B cell (primary cell): ENCODE results near the gene NFATC2. TPM values are rescaled to one million over a fixed set of nuclear protein-coding genes. Genes with fewer than 3 reads are reported as not detected.

Experiments
- ATAC-seq: fragments of 200-7000 bp; cut with Tn5 transposase; one replicate; pipeline ENCODE4 v1.10.0; 2021; ENCODE audit warnings: low read depth, mild to moderate bottlenecking, moderate number of reproducible peaks, moderate library complexity
- CTCF ChIA-PET: fragments of 350-600 bp; sonication (Branson Sonifier 250); formaldehyde crosslinking; loops from one replicate; lab custom pipeline; 2021; ENCODE audit warnings: antibody characterized with exemption, inconsistent platforms; lab: Charles Lee
- POLR2A ChIA-PET: fragments of 350-600 bp; sonication (Branson Sonifier 250); formaldehyde crosslinking; loops from one replicate; lab custom pipeline; 2021; ENCODE audit warnings: antibody characterized with exemption; lab: Charles Lee
- DNase-seq: peaks from one replicate; pipeline ENCODE4 v3.0.0; 2013
- H2AFZ ChIP-seq: 2 replicates; pipeline ENCODE4 v1.6.1; 2012; ENCODE audit warnings: mild to moderate bottlenecking, low read depth, low read length; ENCODE audit not compliant: insufficient read depth, poor library complexity, severe bottlenecking
- H3K27ac ChIP-seq, 2 donors: 1 replicate in 1 of 2; 2 replicates in 1 of 2; pipeline ENCODE4 v1.5.1; 2012 to 2013; ENCODE audit warnings: low read length in 2 of 2, mild to moderate bottlenecking in 2 of 2, moderate library complexity in 1 of 2
- H3K27me3 ChIP-seq, 4 experiments: fragments of 200-600 bp in 1 of 4; sonication (generic) in 1 of 4; replicated peaks in 1 of 4; 1 replicate in 2 of 4; 2 replicates in 2 of 4; pipeline versions ENCODE4 v1.6.1 to v1.7.0; 2013 to 2016; ENCODE audit warnings: low read length in 3 of 4, mild to moderate bottlenecking in 2 of 4, mixed read lengths in 1 of 4, moderate library complexity in 1 of 4; ENCODE audit not compliant: insufficient read depth in 4 of 4, control insufficient read depth in 3 of 4; ENCODE audit errors: control extremely low read depth in 1 of 4
- H3K36me3 ChIP-seq, 2 experiments: replicated peaks in 1 of 2; 1 replicate in 1 of 2; 2 replicates in 1 of 2; pipeline versions ENCODE4 v1.6.1 to v1.7.1; 2013; ENCODE audit warnings: low read length in 1 of 2; ENCODE audit not compliant: insufficient read depth in 2 of 2, control insufficient read depth in 1 of 2; ENCODE audit errors: control extremely low read depth in 1 of 2, extremely low read depth in 1 of 2
- H3K4me1 ChIP-seq, 2 donors: fragments of 200-600 bp in 1 of 2; sonication (generic) in 1 of 2; 1 replicate in 1 of 2; 2 replicates in 1 of 2; pipeline versions ENCODE4 v1.5.1 to v1.6.1; 2013 to 2017; ENCODE audit warnings: low read length in 2 of 2; ENCODE audit not compliant: control insufficient read depth in 2 of 2, insufficient read depth in 2 of 2
- H3K4me2 ChIP-seq: replicated peaks from 2 replicates; pipeline ENCODE3; 2012; ENCODE audit warnings: mild to moderate bottlenecking, low read depth, low read length; ENCODE audit not compliant: poor library complexity, severe bottlenecking
- H3K4me3 ChIP-seq, 5 experiments: fragments of 200-600 bp in 1 of 5; sonication (generic) in 1 of 5; 1 replicate in 3 of 5; 2 replicates in 2 of 5; pipeline versions ENCODE4 v1.5.1 to v1.7.0; 2011 to 2016; ENCODE audit warnings: low read length in 4 of 5, mild to moderate bottlenecking in 4 of 5, low read depth in 2 of 5, control low read depth in 1 of 5, moderate library complexity in 1 of 5; ENCODE audit not compliant: insufficient read depth in 1 of 5; ENCODE audit errors: control extremely low read depth in 1 of 5, extremely low read depth in 1 of 5
- H3K79me2 ChIP-seq: fragments of 200-600 bp; sonication (generic); one replicate; pipeline ENCODE4 v1.6.0; 2016; ENCODE audit warnings: low read length; ENCODE audit not compliant: control insufficient read depth, insufficient read depth
- H3K9ac ChIP-seq: fragments of 200-600 bp; sonication (generic); 2 replicates; pipeline ENCODE4 v1.6.1; 2017; ENCODE audit warnings: mild to moderate bottlenecking, low read length, moderate library complexity
- H3K9me3 ChIP-seq, 3 donors: one replicate each; pipeline versions ENCODE4 v1.6.1 to v1.7.1; 2013; ENCODE audit warnings: low read length in 2 of 3; ENCODE audit not compliant: control insufficient read depth in 2 of 3, insufficient read depth in 1 of 3; ENCODE audit errors: control extremely low read depth in 1 of 3
- H4K20me1 ChIP-seq: 2 replicates; pipeline ENCODE4 v1.6.0; 2012; ENCODE audit warnings: mild to moderate bottlenecking, low read length; ENCODE audit not compliant: insufficient read depth, control insufficient read depth, poor library complexity, severe bottlenecking
- H3K27ac Mint-ChIP-seq: one replicate; pipeline ENCODE4 v1.8.0; 2021; ENCODE audit warnings: mixed read lengths
- H3K27me3 Mint-ChIP-seq: one replicate; pipeline ENCODE4 v1.8.0; 2021; ENCODE audit warnings: mixed read lengths
- H3K4me1 Mint-ChIP-seq: one replicate; pipeline ENCODE4 v1.8.0; 2021; ENCODE audit warnings: mixed read lengths
- H3K4me3 Mint-ChIP-seq: one replicate; pipeline ENCODE4 v1.8.0; 2021; ENCODE audit warnings: mixed read lengths
- H3K9me3 Mint-ChIP-seq: one replicate; pipeline ENCODE4 v1.8.0; 2022; ENCODE audit warnings: mixed read lengths; ENCODE audit not compliant: insufficient read depth
- EZH2 ChIP-seq: IDR thresholded peaks from 2 replicates; pipeline ENCODE4 v1.6.1; 2012; ENCODE audit warnings: borderline replicate concordance, low read depth, mild to moderate bottlenecking, moderate library complexity, low read length; ENCODE audit not compliant: insufficient read depth, poor library complexity, severe bottlenecking
- WGBS: methylation state at CpG from one replicate; pipeline ENCODE4 v1.1.5; 2013; ENCODE audit warnings: missing lambda C conversion rate; ENCODE audit not compliant: insufficient coverage; 5-methylcytosine and 5-hydroxymethylcytosine counted together
- intact Hi-C: fragments of 100-400 bp; cut with micrococcal nuclease; formaldehyde crosslinking; loops from one replicate; pipeline ENCODE4 v1.10.0; 2022
- polyA plus RNA-seq: library from polyadenylated mRNA; depleted of rRNA; stranded (reverse); fragments of >200 nt; gene quantifications from 2 replicates; pipeline ENCODE4 v1.2.3, GENCODE V29; 2012
- total RNA-seq, 2 donors: library from RNA; stranded (reverse); fragments of 120-200 nt in 1 of 2; gene quantifications; 1 replicate in 1 of 2; 2 replicates in 1 of 2; pipeline versions ENCODE4 v1.2.3 to v1.2.4, GENCODE V29; 2013 to 2022
- TF ChIP-seq, protein P1 (sequence below): fragments of 200-600 bp; IDR thresholded peaks from one replicate; pipeline ENCODE4 v1.8.0; 2022; ENCODE audit warnings: antibody characterized with exemption, mild to moderate bottlenecking

Gene NFATC2
- total and polyA plus RNA-seq, 2 donors (not counting 1 experiment from before 2014, with no cell fraction given), result 10.1 to 38.0 TPM

DNA sequence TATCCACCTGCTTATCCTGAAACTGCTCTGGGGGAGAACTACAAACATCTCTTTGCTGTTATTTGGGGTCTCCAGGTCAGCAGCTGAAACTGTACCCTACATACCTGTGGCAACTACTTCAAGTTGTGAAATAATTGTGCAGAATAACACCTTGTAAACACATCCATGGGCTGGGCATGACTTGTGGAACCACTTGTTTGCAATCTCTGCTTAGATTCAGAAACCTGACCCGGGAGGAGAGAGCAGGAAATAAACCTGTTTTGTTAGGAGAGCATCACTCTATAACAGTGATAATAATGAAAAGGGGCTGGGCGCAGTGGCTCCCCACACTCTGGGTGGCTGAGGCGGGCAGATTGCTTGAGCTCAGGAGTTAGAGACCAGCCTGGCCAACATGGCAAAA lies 183.1 kb downstream of the NFATC2 start:
- Mint-ChIP-seq H3K4me3 (no peak overlapping the region), H3K27me3 (peaks cover 15% of the 10 kb centered on the region), H3K4me1 (no peaks in the 10 kb centered on the region), H3K9me3 (peaks cover 6% of the 10 kb centered on the region), H3K27ac (no peak overlapping the region)
- intact Hi-C loops, result no loop called here
- Histone ChIP-seq H4K20me1 (no peaks in the 10 kb centered on the region), H3K9me3 (peaks cover 0 to 9% (median 5%) of the 10 kb centered on the region in 3 donors), H3K27me3 (peaks cover 0 to 12% (median 0%) of the 10 kb centered on the region in 4 experiments), H2AFZ (no peak overlapping the region), H3K4me3 (no peak overlapping the region), H3K36me3 (no peaks in the 10 kb centered on the region), H3K4me1 (no peaks in the 10 kb centered on the region), H3K79me2 (no peaks in the 10 kb centered on the region), H3K4me2 (no peak overlapping the region), H3K27ac (no peak overlapping the region), H3K9ac (no peak overlapping the region)
- ChIA-PET POLR2A (no interaction called here), CTCF (interaction anchor here (1.1 to 1.4 kb wide), 2 partner anchors 13 to 235 kb away, joined by 4 to 5 read pairs; no protein-coding TSS in a partner anchor)
- no peak for DNase-seq
- ATAC-seq, result no peak
- TF ChIP-seq, protein P1, sequence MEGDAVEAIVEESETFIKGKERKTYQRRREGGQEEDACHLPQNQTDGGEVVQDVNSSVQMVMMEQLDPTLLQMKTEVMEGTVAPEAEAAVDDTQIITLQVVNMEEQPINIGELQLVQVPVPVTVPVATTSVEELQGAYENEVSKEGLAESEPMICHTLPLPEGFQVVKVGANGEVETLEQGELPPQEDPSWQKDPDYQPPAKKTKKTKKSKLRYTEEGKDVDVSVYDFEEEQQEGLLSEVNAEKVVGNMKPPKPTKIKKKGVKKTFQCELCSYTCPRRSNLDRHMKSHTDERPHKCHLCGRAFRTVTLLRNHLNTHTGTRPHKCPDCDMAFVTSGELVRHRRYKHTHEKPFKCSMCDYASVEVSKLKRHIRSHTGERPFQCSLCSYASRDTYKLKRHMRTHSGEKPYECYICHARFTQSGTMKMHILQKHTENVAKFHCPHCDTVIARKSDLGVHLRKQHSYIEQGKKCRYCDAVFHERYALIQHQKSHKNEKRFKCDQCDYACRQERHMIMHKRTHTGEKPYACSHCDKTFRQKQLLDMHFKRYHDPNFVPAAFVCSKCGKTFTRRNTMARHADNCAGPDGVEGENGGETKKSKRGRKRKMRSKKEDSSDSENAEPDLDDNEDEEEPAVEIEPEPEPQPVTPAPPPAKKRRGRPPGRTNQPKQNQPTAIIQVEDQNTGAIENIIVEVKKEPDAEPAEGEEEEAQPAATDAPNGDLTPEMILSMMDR, result no peak
- TF ChIP-seq EZH2, result no peak
- WGBS, result no CpG with 5 or more reads among the region's 3 CpGs

DNA sequence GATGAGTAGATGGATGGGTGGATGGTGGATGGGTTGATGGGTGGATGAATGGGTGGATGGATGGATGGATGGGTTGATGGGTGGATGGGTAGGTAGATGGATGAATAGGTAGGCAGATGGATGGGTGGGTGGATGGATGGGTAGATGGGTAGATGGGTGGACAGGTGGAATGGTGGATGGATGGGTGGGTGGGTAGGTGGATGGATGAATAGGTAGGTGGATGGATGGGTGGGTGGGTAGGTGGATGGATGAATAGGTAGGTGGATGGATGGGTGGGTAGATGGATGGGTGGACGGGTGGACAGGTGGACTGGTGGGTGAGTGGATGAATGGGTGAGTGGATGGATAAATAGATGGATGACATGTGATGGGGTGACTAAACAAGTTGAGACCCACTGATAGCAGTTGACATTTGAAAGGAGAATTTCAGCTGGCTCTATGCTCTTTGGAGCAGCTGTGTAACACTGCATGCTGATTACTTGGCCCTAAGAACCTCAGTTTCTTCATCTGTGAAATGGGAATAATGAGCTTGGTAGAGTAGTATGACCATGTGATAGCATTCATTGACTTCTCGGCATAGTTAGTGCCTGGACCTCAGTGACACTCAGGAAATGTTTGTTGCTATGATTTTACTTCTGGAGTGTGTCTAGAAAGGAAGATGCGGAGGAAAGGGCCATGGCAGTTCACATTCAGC lies 184.3 kb downstream of the NFATC2 start:
- H3K27ac Mint-ChIP-seq, result no peak overlapping the region
- CTCF ChIA-PET, result interaction anchor here (1.1 to 1.4 kb wide), 2 partner anchors 14 to 236 kb away, joined by 4 to 5 read pairs; no protein-coding TSS in a partner anchor

More for the DNA sequence above, 184.3 kb downstream of the NFATC2 start:
- Histone ChIP-seq H2AFZ (no peak overlapping the region), H3K4me3 (no peak overlapping the region), H3K9ac (no peak overlapping the region), H3K4me2 (no peak overlapping the region), H3K36me3 (no peaks in the 10 kb centered on the region), H4K20me1 (no peaks in the 10 kb centered on the region), H3K79me2 (no peaks in the 10 kb centered on the region), H3K27ac (no peak overlapping the region), H3K9me3 (peaks cover 0 to under 1% (median 0%) of the 10 kb centered on the region in 3 donors), H3K27me3 (peaks cover 0 to 12% (median 0%) of the 10 kb centered on the region in 4 experiments), H3K4me1 (no peaks in the 10 kb centered on the region)
- Mint-ChIP-seq H3K9me3 (no peaks in the 10 kb centered on the region), H3K4me3 (no peak overlapping the region), H3K27me3 (peaks cover 15% of the 10 kb centered on the region), H3K4me1 (no peaks in the 10 kb centered on the region)
- POLR2A ChIA-PET, result no interaction called here
- DNase-seq (no peak), ATAC-seq (no peak)
- TF ChIP-seq, protein P1, result no peak
- no peak for TF ChIP-seq EZH2
- intact Hi-C loops, result no loop called here
- WGBS, result 86% methylated on average over 3 of the region's 3 CpGs
